ENCODE data around the gene GALNTL6.

GALNTL6 gene

GRCh38 chr4:172750910-172751309 lies 937.7 kb downstream of the GALNTL6 start:
- H3K4me3 ChIP-seq (ENCODE audit: low read depth, low read length), result no peak overlapping the region
- DNase-seq (ENCODE audit: low read depth), result no peak
- no peak for TF ChIP-seq CTCF (conservative IDR thresholded peaks at IDR 0.05; ENCODE audit: low read depth, low read length)

GRCh38 chr4:172751550-172751949 lies 938.3 kb downstream of the GALNTL6 start:
- no peak for DNase-seq (ENCODE audit: low read depth)
- TF ChIP-seq CTCF (conservative IDR thresholded peaks at IDR 0.05; ENCODE audit: low read depth, low read length), result no peak
- no peak overlapping the region for H3K4me3 ChIP-seq (ENCODE audit: low read depth, low read length)

- TF ChIP-seq CTCF (conservative IDR thresholded peaks at IDR 0.05; ENCODE audit: low read depth, low read length), result no peak
- DNase-seq (ENCODE audit: low read depth), result peak; percentile 68
- H3K4me3 ChIP-seq (ENCODE audit: low read depth, low read length), result no peak overlapping the region
Measured at GRCh38 chr4:172758586-172759340, 945.6 kb downstream of the GALNTL6 start.

- DNase-seq (ENCODE audit: low read depth), result no peak
- no peak overlapping the region for H3K4me3 ChIP-seq (ENCODE audit: low read depth, low read length)
- no peak for TF ChIP-seq CTCF (conservative IDR thresholded peaks at IDR 0.05; ENCODE audit: low read depth, low read length)
Measured at GRCh38 chr4:172760512-172760911, 947.3 kb downstream of the GALNTL6 start.

GRCh38 chr4:172762895-172763294 lies 949.7 kb downstream of the GALNTL6 start:
- no peak overlapping the region for H3K4me3 ChIP-seq (ENCODE audit: low read depth, low read length)
- DNase-seq (ENCODE audit: low read depth), result no peak
- TF ChIP-seq CTCF (conservative IDR thresholded peaks at IDR 0.05; ENCODE audit: low read depth, low read length), result no peak

GRCh38 chr4:172770787-172771186 lies 957.6 kb downstream of the GALNTL6 start:
- H3K4me3 ChIP-seq (ENCODE audit: low read depth, low read length), result no peak overlapping the region
- no peak for TF ChIP-seq CTCF (conservative IDR thresholded peaks at IDR 0.05; ENCODE audit: low read depth, low read length)
- no peak for DNase-seq (ENCODE audit: low read depth)

- TF ChIP-seq CTCF (conservative IDR thresholded peaks at IDR 0.05; ENCODE audit: low read depth, low read length), result no peak
- no peak overlapping the region for H3K4me3 ChIP-seq (ENCODE audit: low read depth, low read length)
Measured at GRCh38 chr4:172772781-172773180, 959.6 kb downstream of the GALNTL6 start.

More at GRCh38 chr4:172772781-172773180, 959.6 kb downstream of the GALNTL6 start:
- DNase-seq (ENCODE audit: low read depth), result no peak
